SK-N-SH (cell line): Measurements from ENCODE around the gene POC1B. TPM values are rescaled to one million over a fixed set of nuclear protein-coding genes. Genes with fewer than 3 reads are reported as not detected.

Source experiments
- CTCF ChIA-PET: fragments of 300-600, 350-600 bp; formaldehyde crosslinking; extraction: SDS; loops from one replicate; lab custom pipeline; 2021; lab: Yijun Ruan, JAX
- POLR2A ChIA-PET: fragments of 350-600 bp; sonication (Branson Sonifier 250); formaldehyde crosslinking; extraction: SDS; loops from one replicate; lab custom pipeline; 2020; ENCODE audit warnings: antibody characterized with exemption, inconsistent platforms; lab: Yijun Ruan, JAX
- DNase-seq: peaks from one replicate; pipeline ENCODE4 v3.0.0; 2012
- H2AFZ ChIP-seq: fragments of 200-600 bp; sonication (generic); 2 replicates; pipeline ENCODE4 v1.8.1; 2016; ENCODE audit warnings: antibody characterized with exemption, mild to moderate bottlenecking, low read depth
- H3F3A ChIP-seq: fragments of 200-600 bp; sonication (generic); replicated peaks from 2 replicates; pipeline ENCODE3; 2016; ENCODE audit warnings: antibody characterized with exemption, mild to moderate bottlenecking; ENCODE audit not compliant: insufficient read depth
- H3K27ac ChIP-seq, 2 experiments: fragments of 200-500 bp in 1 of 2; fragments of 200-600 bp in 1 of 2; sonication (Bioruptor generic) in 1 of 2; sonication (generic), shearing (Covaris generic) in 1 of 2; 2 replicates each; pipeline versions ENCODE4 v1.5.1 to v1.6.1; 2014 to 2016; ENCODE audit warnings: low read depth in 2 of 2, inconsistent platforms in 1 of 2, low read length in 1 of 2, mild to moderate bottlenecking in 1 of 2, mixed read lengths in 1 of 2
- H3K27me3 ChIP-seq: fragments of 200-600 bp; sonication (generic), shearing (Covaris generic); 2 replicates; pipeline ENCODE4 v1.6.1; 2016; ENCODE audit warnings: mixed run types; ENCODE audit not compliant: insufficient read depth
- H3K36me3 ChIP-seq, 2 experiments: fragments of 200-500 bp in 1 of 2; fragments of 200-600 bp in 1 of 2; sonication (Bioruptor generic) in 1 of 2; sonication (generic) in 1 of 2; replicated peaks in 1 of 2; 2 replicates each; pipeline versions ENCODE3 to v1.5.1; 2014 to 2016; ENCODE audit warnings: low read length in 1 of 2, mild to moderate bottlenecking in 1 of 2; ENCODE audit not compliant: insufficient read depth in 2 of 2, control insufficient read depth in 1 of 2
- H3K4me1 ChIP-seq, 2 experiments: fragments of 200-500 bp in 1 of 2; fragments of 200-600 bp in 1 of 2; sonication (Bioruptor generic) in 1 of 2; sonication (generic), shearing (Covaris generic) in 1 of 2; 2 replicates each; pipeline versions ENCODE4 v1.5.1 to v1.6.1; 2014 to 2016; ENCODE audit warnings: low read depth in 1 of 2, low read length in 1 of 2, mixed run types in 1 of 2; ENCODE audit not compliant: insufficient read depth in 2 of 2, control insufficient read depth in 1 of 2
- H3K4me2 ChIP-seq: fragments of 200-600 bp; sonication (generic), shearing (Covaris generic); 2 replicates; pipeline ENCODE4 v1.6.1; 2017; ENCODE audit warnings: mixed run types
- H3K4me3 ChIP-seq, 2 experiments: fragments of 200-500 bp in 1 of 2; fragments of 200-600 bp in 1 of 2; sonication (Bioruptor generic) in 1 of 2; sonication (generic), shearing (Covaris generic) in 1 of 2; 2 replicates each; pipeline versions ENCODE4 v1.5.1 to v1.8.1; 2014 to 2016; ENCODE audit warnings: low read depth in 2 of 2, inconsistent platforms in 1 of 2, low read length in 1 of 2, mild to moderate bottlenecking in 1 of 2, mixed read lengths in 1 of 2, moderate library complexity in 1 of 2
- H3K79me2 ChIP-seq: fragments of 200-600 bp; sonication (generic); 2 replicates; pipeline ENCODE4 v1.8.1; 2017; ENCODE audit warnings: mild to moderate bottlenecking; ENCODE audit not compliant: insufficient read depth
- H3K9ac ChIP-seq: fragments of 200-600 bp; sonication (generic); 2 replicates; pipeline ENCODE4 v1.6.1; 2017; ENCODE audit warnings: mixed run types
- H3K9me2 ChIP-seq: fragments of 200-600 bp; sonication (generic); 2 replicates; pipeline ENCODE4 v1.6.1; 2017; ENCODE audit warnings: mixed run types
- H3K9me3 ChIP-seq: fragments of 200-600 bp; sonication (generic); 2 replicates; pipeline ENCODE4 v1.6.1; 2017; ENCODE audit warnings: mixed run types, mild to moderate bottlenecking, moderate library complexity
- H4K20me1 ChIP-seq: fragments of 200-600 bp; sonication (generic); 2 replicates; pipeline ENCODE4 v1.6.1; 2017; ENCODE audit warnings: mild to moderate bottlenecking, mixed run types; ENCODE audit not compliant: insufficient read depth
- ELF1 ChIP-seq: IDR thresholded peaks from 2 replicates; pipeline ENCODE4 v1.4.0; 2012
- EZH2phosphoT487 ChIP-seq: fragments of 200-600 bp; sonication (generic); IDR thresholded peaks from 2 replicates; pipeline ENCODE4 v1.6.1; 2017; ENCODE audit warnings: low read depth, mixed run types, mild to moderate bottlenecking, antibody characterized with exemption, moderate library complexity, borderline replicate concordance
- FOXJ3 ChIP-seq: sonication (generic); formaldehyde crosslinking; IDR thresholded peaks from 2 replicates; pipeline ENCODE4 v1.5.1; 2020; ENCODE audit warnings: mild to moderate bottlenecking, missing genetic modification reagents
- GATA2 ChIP-seq: sonication (generic); formaldehyde crosslinking; IDR thresholded peaks from 2 replicates; pipeline ENCODE4 v1.5.0; 2020; ENCODE audit warnings: mild to moderate bottlenecking, missing genetic modification reagents
- MAX ChIP-seq: IDR thresholded peaks from 2 replicates; pipeline ENCODE4 v1.4.0; 2012; ENCODE audit warnings: low read depth
- MXI1 ChIP-seq: IDR thresholded peaks from 2 replicates; pipeline ENCODE4 v1.6.1; 2012; ENCODE audit warnings: mild to moderate bottlenecking, low read depth, low read length, improper control_type of control experiment
- RCOR1 ChIP-seq: fragments of 150-350 bp; IDR thresholded peaks from 2 replicates; pipeline ENCODE4 v1.6.1; 2017; ENCODE audit warnings: antibody characterized with exemption, low read length
- RFX5 ChIP-seq: IDR thresholded peaks from 2 replicates; pipeline ENCODE4 v1.6.1; 2012; ENCODE audit warnings: mild to moderate bottlenecking, improper control_type of control experiment, low read length
- RXRA ChIP-seq: IDR thresholded peaks from 2 replicates; pipeline ENCODE4 v1.4.0; 2012; ENCODE audit warnings: low read depth, mild to moderate bottlenecking, borderline replicate concordance
- SIN3A ChIP-seq: IDR thresholded peaks from 2 replicates; pipeline ENCODE4 v1.6.1; 2012; ENCODE audit warnings: low read depth, mild to moderate bottlenecking, low read length, moderate library complexity, borderline replicate concordance
- SMC3 ChIP-seq: IDR thresholded peaks from 2 replicates; pipeline ENCODE4 v1.6.1; 2012; ENCODE audit warnings: low read depth, low read length, improper control_type of control experiment
- USF1 ChIP-seq: IDR thresholded peaks from 2 replicates; pipeline ENCODE4 v1.4.0; 2012; ENCODE audit warnings: low read depth, borderline replicate concordance
- USF2 ChIP-seq: fragments of 150-350 bp; IDR thresholded peaks from 2 replicates; pipeline ENCODE4 v1.6.1; 2017; ENCODE audit warnings: antibody characterized with exemption, low read length, low read depth, borderline replicate concordance
- WGBS: methylation state at CpG from one replicate; pipeline ENCODE4 v1.1.6; 2017; ENCODE audit warnings: low lambda C conversion rate; 5-methylcytosine and 5-hydroxymethylcytosine counted together
- polyA plus RNA-seq, 3 experiments: library from polyadenylated mRNA; depleted of rRNA; stranded (reverse); fragments of >200 nt; gene quantifications; 2 replicates each; pipeline ENCODE4 v1.2.3, GENCODE V29; 2012
- TF ChIP-seq, protein P1 (sequence below): IDR thresholded peaks from 2 replicates; pipeline ENCODE4 v1.4.0; 2012; ENCODE audit warnings: low read depth, borderline replicate concordance

The POC1B gene
- polyA plus RNA-seq, 1 of the 3 experiments (the other 2 are of a cell fraction): 4.0 TPM

- TF ChIP-seq EZH2phosphoT487: no peak
- TF ChIP-seq RFX5: no peak
- no peak for TF ChIP-seq GATA2 (CRISPR knock-in tag)
Measured at GRCh38 chr12:89481213-89481914, 44.5 kb downstream of the POC1B start (continued).

DNA sequence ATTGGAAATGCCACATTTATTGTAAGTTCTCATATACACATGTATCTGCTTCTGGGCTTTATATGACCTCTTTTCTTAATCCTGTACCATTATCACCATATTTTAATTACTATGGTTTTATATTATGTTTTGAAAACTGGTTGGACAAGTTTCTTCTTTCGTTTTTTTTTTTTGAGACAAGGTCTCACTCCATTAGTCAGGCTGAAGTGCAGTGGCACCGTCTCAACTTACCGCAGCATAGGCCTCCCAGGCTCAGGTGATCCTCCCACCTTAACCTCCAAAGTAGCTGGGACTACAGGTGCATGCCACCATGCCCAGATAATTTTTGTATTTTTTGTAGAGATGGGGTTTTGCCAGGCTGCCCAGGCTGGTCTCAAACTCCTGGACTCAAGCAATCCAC, 45.9 kb downstream of the POC1B start:
- 87% methylated on average over 3 of the region's 3 CpGs for whole genome bisulfite sequencing
- no peak overlapping the region for H3K4me3 ChIP-seq
- H4K20me1 ChIP-seq: no peaks in the 10 kb centered on the region
- ChIA-PET CTCF (no interaction called here), POLR2A (no interaction called here)
- H3K4me2 ChIP-seq: no peak overlapping the region
- H3K27ac ChIP-seq: no peak overlapping the region
- no peak for DNase-seq
- peaks cover 3% of the 10 kb centered on the region for H3F3A ChIP-seq
- H3K9me3 ChIP-seq: no peaks in the 10 kb centered on the region
- no peak overlapping the region for H3K9ac ChIP-seq
- no peaks in the 10 kb centered on the region for H3K9me2 ChIP-seq
- no peak overlapping the region for H2AFZ ChIP-seq
- TF ChIP-seq MXI1: no peak
- no peak for TF ChIP-seq RCOR1
- no peak for TF ChIP-seq USF1
- TF ChIP-seq, protein P1, sequence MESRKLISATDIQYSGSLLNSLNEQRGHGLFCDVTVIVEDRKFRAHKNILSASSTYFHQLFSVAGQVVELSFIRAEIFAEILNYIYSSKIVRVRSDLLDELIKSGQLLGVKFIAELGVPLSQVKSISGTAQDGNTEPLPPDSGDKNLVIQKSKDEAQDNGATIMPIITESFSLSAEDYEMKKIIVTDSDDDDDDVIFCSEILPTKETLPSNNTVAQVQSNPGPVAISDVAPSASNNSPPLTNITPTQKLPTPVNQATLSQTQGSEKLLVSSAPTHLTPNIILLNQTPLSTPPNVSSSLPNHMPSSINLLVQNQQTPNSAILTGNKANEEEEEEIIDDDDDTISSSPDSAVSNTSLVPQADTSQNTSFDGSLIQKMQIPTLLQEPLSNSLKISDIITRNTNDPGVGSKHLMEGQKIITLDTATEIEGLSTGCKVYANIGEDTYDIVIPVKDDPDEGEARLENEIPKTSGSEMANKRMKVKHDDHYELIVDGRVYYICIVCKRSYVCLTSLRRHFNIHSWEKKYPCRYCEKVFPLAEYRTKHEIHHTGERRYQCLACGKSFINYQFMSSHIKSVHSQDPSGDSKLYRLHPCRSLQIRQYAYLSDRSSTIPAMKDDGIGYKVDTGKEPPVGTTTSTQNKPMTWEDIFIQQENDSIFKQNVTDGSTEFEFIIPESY: no peak
- no peak for TF ChIP-seq SMC3
- no peak for TF ChIP-seq SIN3A
- TF ChIP-seq RXRA: no peak
- no peak for TF ChIP-seq GATA2 (CRISPR knock-in tag)
- no peak for TF ChIP-seq MAX
- TF ChIP-seq USF2: no peak
- no peak for TF ChIP-seq ELF1
- TF ChIP-seq FOXJ3 (CRISPR knock-in tag): no peak
- peaks cover 2 to 5% of the 10 kb centered on the region in 2 experiments; a peak in 1 of 4 replicates for H3K4me1 ChIP-seq
- H3K36me3 ChIP-seq: no peaks in the 10 kb centered on the region
- no peaks in the 10 kb centered on the region for H3K79me2 ChIP-seq
- H3K27me3 ChIP-seq: no peaks in the 10 kb centered on the region
